ENCODE measurements around the gene MINDY4.

Gene MINDY4

GRCh38 chr7:30743371-30744074, 27.7 kb upstream of the MINDY4 start:
- DNase-seq, result no peak

GRCh38 chr7:30744075-30744417, 27.2 kb upstream of the MINDY4 start:
- DNase-seq, result peak; percentile 13

- no peak for DNase-seq
These were observed 25.8 kb upstream of the MINDY4 start for GRCh38 chr7:30745261-30745941.

DNA sequence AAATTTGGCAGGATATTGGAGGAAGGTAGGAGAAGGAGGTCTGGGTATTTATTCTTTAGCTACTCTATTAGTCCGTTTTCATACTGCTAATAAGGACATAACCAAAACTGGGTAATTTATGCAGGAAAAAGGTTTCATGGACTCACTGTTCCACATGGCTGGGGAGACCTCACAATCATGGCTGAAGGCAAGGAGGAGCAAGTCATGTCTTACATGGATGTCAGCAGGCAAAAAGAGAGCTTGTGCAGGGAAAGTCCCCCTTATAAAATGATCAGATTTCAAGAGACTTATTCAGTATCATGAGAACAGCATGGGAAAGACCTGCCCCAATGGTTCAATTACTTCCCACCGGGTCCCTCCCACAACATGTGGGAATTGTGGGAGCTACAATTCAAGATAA, 21.2 kb upstream of the MINDY4 start:
- no peak for DNase-seq

- DNase-seq, result no peak
These were observed 20.2 kb upstream of the MINDY4 start for GRCh38 chr7:30750683-30751650.

- DNase-seq, result no peak
These were observed 19.4 kb upstream of the MINDY4 start, which contains the start of gene INMT for GRCh38 chr7:30751696-30752273. Gene INMT, plus strand, starts transcription at chr7:30752135. Its CDS starts 16 bp downstream, at chr7:30752151.

DNA sequence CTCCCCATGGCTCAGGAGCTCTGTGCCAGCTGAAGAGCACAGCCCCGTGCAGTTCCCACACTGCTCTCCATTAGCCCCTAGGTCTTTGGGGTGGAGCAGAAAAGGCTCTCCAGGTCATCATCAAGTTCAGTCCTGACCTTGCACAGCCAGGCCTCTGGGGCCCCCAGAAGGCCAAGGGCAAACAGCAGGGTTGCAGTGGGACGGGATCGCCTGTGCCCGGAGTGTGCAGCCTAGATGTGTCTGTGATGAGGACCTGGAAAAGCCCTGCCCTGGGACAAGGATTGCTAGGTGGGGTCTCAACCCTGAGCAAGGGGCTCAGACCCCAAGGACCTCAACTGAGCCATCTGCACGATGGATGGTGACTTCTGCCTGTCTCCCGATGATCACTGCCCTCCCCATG, 18.7 kb upstream of the MINDY4 start:
- DNase-seq, result no peak

GRCh38 chr7:30752979-30753378, 18.2 kb upstream of the MINDY4 start:
- DNase-seq, result no peak

GRCh38 chr7:30754315-30754877, 16.8 kb upstream of the MINDY4 start:
- no peak for DNase-seq

GRCh38 chr7:30755384-30756154, 15.6 kb upstream of the MINDY4 start:
- no peak for DNase-seq

DNA sequence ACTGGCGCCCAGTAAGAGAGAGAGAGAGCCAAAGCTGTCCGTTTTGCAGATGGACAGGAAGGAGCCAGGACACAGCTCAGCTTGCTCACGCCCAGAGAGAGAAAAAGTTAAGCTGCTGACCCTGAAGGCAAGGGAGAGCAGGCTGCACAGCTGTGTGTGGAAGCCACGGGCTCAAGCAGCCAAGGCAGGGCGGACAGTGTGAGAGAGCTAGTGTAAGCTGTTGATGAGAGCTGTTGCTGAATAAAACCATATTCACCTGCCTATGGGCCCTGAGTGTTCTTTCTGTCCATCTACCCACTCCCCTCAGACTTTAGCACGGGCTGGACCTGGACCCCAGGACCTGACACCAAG, 13.9 kb upstream of the MINDY4 start:
- no peak for DNase-seq

DNA sequence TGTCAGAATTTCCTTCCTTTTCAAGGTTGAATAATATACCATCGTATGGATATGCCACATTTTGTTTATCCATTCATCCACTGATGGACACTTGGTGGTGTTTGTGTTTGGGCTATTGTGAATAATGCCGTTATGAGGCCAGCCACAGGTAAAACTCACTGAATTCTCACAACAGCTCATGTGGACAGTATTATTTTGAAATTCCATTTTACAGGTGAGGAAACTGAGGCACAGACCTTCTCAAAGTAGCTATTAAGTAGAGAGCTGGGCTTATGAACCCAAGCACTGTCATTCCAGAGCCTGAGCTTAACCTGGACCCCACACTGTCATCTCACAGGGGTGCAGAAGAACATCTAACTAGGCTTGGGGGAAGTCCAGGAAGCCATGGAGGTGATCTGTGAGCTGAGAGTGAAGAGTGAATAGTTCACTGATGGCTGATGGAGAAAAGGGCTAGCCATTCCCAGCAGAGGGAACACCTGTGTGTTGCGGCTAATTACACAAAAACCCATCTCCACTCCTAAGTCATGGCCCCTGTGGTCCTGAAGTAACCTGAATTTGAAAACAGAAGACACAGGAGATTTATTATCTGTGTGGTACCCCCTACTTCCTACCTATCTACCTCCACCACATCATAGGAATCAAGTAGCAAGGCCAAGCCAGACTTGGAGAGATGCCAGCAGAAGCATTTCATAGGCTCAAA, 10.6 kb upstream of the MINDY4 start:
- no peak for DNase-seq

DNA sequence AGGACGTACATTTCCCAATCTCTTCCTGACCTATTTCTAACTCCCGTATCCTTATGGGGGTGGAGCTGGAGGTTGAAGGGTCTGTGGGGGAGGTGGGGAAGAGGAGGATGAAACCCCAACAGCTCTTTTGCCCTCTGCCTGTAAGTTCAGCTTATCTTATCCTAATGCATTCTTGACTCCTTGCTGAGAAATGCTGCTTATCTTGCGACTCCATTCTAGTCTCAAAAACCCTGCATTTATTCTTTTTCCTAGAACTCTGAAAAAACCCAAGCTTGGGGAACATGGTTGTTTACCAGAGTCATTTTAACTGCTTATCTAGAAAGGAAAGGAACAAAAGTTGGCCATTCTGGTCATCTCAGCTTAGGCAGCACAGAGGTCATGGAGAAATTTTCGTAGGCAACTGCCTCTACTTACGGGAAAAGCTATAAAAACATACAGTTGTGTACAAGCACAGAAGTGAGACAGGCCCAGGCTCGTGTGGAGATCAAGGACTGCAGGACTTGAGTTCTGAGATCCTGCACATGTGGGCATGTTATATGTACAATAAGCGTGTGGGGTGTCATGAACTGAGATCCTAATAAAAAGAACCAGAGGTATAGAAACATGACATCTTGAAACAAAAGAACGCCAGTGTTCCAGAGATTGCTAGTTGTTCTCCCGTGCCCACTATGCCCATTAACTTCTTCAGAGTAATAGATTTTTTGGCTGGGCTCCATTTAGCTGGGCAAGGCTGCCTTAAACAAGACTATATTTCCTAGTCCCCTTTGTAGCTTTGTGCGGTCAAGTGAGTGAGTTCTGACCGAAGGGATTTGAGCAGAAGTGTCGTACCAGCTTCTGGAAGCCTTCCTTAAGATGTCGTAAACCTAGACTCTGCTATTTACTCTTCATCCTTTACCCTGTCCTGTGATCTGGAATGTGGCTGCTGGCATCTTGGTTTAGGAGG, 9.7 kb upstream of the MINDY4 start:
- DNase-seq, result no peak

- DNase-seq, result no peak
These were observed 6.9 kb upstream of the MINDY4 start for GRCh38 chr7:30764030-30764975.

GRCh38 chr7:30765408-30765807, 5.8 kb upstream of the MINDY4 start:
- DNase-seq, result no peak

DNA sequence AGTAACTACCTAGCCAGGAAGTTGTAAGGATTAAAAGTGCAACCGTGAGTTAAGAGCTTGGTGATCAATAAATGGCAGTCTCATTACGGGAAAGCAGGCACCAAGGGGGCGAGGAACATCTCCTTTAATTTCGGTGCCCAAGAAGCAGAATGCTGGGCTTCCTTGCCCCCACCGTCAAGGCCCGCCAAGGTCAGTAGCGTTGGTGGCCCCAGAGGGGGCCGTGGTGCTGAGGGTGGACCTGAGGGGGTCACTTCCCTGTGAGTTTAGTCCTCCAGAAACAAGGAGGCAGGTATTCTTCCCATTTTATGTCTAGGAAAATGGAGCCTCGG, 408 bp upstream of the MINDY4 start:
- DNase-seq, result peak; percentile 2

DNA sequence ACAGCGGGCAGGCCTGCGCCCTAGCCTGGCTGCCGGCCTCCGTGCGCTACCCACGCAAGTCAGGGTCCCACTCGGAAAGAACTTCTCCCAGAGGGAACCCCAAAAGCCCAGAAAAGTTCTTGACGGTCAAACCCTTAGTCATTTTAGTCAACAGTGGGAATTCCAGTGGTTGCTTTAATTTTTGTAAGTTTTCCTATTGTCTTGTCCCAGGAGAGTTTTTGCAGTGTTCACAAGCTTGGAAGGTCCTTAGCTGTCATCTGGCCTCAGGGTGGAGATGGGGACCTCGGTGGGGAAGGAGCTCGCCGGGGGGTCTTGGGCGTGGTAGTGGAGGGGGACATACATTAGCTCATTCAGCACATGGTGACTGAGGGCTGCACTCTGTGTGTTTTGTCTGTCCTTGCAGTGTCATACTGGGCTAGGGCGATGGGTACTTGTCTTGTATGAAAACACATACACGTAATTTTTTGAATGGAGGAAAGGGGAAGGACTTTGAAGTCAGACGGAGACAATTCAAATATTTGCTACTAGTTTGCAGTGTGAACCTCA, 736 bp downstream of the MINDY4 start:
- no peak for DNase-seq

GRCh38 chr7:30772984-30773383, 1.8 kb downstream of the MINDY4 start:
- DNase-seq, result no peak

DNA sequence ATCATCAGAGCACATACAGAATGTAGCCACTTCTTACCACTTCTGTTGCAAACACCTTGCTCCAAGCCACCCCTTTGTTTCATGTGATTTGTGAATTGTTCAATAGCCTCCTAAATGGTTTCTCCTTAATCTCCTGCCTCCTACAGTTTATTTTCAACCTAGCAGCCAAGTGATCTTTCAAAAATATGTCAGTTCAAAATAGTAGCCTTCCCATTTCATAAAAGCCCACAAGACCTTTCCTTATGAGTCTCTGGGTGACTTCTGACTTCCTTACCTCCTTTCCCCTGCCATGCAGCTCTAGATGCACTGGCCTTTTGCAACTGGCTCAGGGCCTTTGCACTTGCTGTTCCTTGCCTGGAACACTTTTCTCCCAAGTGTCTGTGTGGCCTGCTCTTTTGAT, 4.8 kb downstream of the MINDY4 start:
- DNase-seq, result no peak
